ENCODE results near the gene FMNL2.

The FMNL2 gene

GRCh38 chr2:152380261-152381055 is 45.5 kb downstream of the FMNL2 start:
- Histone ChIP-seq H3K27me3 (replicated peaks) (no peaks in the 10 kb centered on the region), H3K36me3 (replicated peaks) (no peaks in the 10 kb centered on the region), H3K4me3 (ENCODE audit: low read depth, low read length) (no peak overlapping the region), H3K27ac (no peak overlapping the region)
- in situ Hi-C loops (cut with HindIII; ENCODE audit: low pct_ligation_motif_present, low sequenced_read_pairs), result no loop called here
- TF ChIP-seq CTCF (IDR thresholded peaks at IDR 0.05; ENCODE audit: low read depth, low read length, missing control alignments), result no peak
- DNase-seq, result no peak

- H3K27me3 ChIP-seq (replicated peaks), result no peaks in the 10 kb centered on the region
- H3K36me3 ChIP-seq (replicated peaks), result no peaks in the 10 kb centered on the region
- no peak overlapping the region for H3K27ac ChIP-seq
- no peak for DNase-seq
- in situ Hi-C loops (cut with HindIII; ENCODE audit: low pct_ligation_motif_present, low sequenced_read_pairs), result no loop called here
- no peak overlapping the region for H3K4me3 ChIP-seq (ENCODE audit: low read depth, low read length)
- no peak for TF ChIP-seq CTCF (IDR thresholded peaks at IDR 0.05; ENCODE audit: low read depth, low read length, missing control alignments)
Measured at GRCh38 chr2:152383702-152384101, 48.7 kb downstream of the FMNL2 start.

GRCh38 chr2:152384992-152385391 is 50.0 kb downstream of the FMNL2 start:
- no peaks in the 10 kb centered on the region for H3K27me3 ChIP-seq (replicated peaks)
- TF ChIP-seq CTCF (IDR thresholded peaks at IDR 0.05; ENCODE audit: low read depth, low read length, missing control alignments), result no peak
- no peak overlapping the region for H3K27ac ChIP-seq
- DNase-seq, result no peak
- in situ Hi-C loops (cut with HindIII; ENCODE audit: low pct_ligation_motif_present, low sequenced_read_pairs), result no loop called here
- no peak overlapping the region for H3K4me3 ChIP-seq (ENCODE audit: low read depth, low read length)
- H3K36me3 ChIP-seq (replicated peaks), result no peaks in the 10 kb centered on the region

GRCh38 chr2:152385650-152386049 is 50.7 kb downstream of the FMNL2 start:
- H3K4me3 ChIP-seq (ENCODE audit: low read depth, low read length), result no peak overlapping the region
- TF ChIP-seq CTCF (IDR thresholded peaks at IDR 0.05; ENCODE audit: low read depth, low read length, missing control alignments), result no peak
- no peaks in the 10 kb centered on the region for H3K27me3 ChIP-seq (replicated peaks)
- no peak for DNase-seq
- in situ Hi-C loops (cut with HindIII; ENCODE audit: low pct_ligation_motif_present, low sequenced_read_pairs), result no loop called here
- H3K27ac ChIP-seq, result no peak overlapping the region
- no peaks in the 10 kb centered on the region for H3K36me3 ChIP-seq (replicated peaks)

- no peak for DNase-seq
- in situ Hi-C loops (cut with HindIII; ENCODE audit: low pct_ligation_motif_present, low sequenced_read_pairs), result no loop called here
- no peak overlapping the region for H3K4me3 ChIP-seq (ENCODE audit: low read depth, low read length)
Measured at GRCh38 chr2:152386266-152386665, 51.3 kb downstream of the FMNL2 start.

More at GRCh38 chr2:152386266-152386665, 51.3 kb downstream of the FMNL2 start:
- no peaks in the 10 kb centered on the region for H3K36me3 ChIP-seq (replicated peaks)
- no peak overlapping the region for H3K27ac ChIP-seq
- H3K27me3 ChIP-seq (replicated peaks), result no peaks in the 10 kb centered on the region
- no peak for TF ChIP-seq CTCF (IDR thresholded peaks at IDR 0.05; ENCODE audit: low read depth, low read length, missing control alignments)

Measured in brain microvascular endothelial cell (primary cell).